Body of pancreas (tissue), 4 donors: ENCODE measurements around the gene RFX8.

Experiments
- CTCF ChIP-seq, 7 experiments: fragments of 450-650 bp in 4 of 7; fragments of 200-600 bp in 3 of 7; sonication (generic) in 3 of 7; IDR thresholded peaks; one replicate each; pipeline ENCODE4 v1.5.1; 2016 to 2019; ENCODE audit warnings: antibody characterized with exemption in 7 of 7
- POLR2A ChIP-seq, 3 donors: fragments of 450-650 bp; IDR thresholded peaks; one replicate each; pipeline ENCODE4 v1.6.1; 2016; ENCODE audit warnings: antibody characterized with exemption in 3 of 3, mild to moderate bottlenecking in 2 of 3

GRCh38 chr2:101356055-101356454, 118.9 kb downstream of the RFX8 start:
- TF ChIP-seq POLR2A (IDR thresholded peaks at IDR 0.05) (no peak), CTCF (IDR thresholded peaks at IDR 0.05) (no peak)
